Muscle of arm (tissue), 12 donors: Measurements from ENCODE around the gene SEMA6D. TPM values are rescaled to one million over a fixed set of nuclear protein-coding genes. Genes with fewer than 3 reads are reported as not detected.

Experiments used
- DNase-seq: peaks from one replicate; pipeline ENCODE4 v3.0.0-alpha.2; 2013
- polyA plus RNA-seq, 12 donors: library from polyadenylated mRNA; unstranded; fragments of 120-200 nt; gene quantifications; one replicate each; pipeline ENCODE4 v1.2.1, GENCODE V29; 2013; ENCODE audit not compliant: insufficient read length in 12 of 12

The SEMA6D gene
- polyA plus RNA-seq, 12 donors, result 44.0 to 90.9 (median 68.3) TPM; not detected in 1

- DNase-seq, result no peak
These were observed 67.5 kb downstream of the SEMA6D start for GRCh38 chr15:47784820-47785219.

DNA sequence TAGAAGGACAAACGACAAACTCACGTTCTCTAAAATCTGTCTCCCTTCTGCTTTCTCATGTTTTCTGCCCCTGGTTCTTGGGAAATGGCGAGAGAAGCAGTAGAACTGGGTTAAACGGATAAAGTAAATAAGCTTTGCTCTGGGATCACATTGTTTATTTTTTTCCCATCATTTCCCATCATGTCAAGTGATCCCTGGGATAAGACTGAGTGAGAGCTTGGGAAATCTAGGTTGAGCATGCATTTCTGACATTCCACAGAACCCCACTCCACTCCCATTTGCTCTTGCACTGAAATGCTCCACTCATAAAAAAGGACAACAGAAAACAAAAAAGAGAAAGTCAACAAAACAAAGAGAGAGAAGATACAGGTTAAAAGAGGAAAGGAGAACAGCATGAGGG is 69.1 kb downstream of the SEMA6D start:
- no peak for DNase-seq

GRCh38 chr15:47787875-47788274 is 70.6 kb downstream of the SEMA6D start:
- DNase-seq, result no peak

DNA sequence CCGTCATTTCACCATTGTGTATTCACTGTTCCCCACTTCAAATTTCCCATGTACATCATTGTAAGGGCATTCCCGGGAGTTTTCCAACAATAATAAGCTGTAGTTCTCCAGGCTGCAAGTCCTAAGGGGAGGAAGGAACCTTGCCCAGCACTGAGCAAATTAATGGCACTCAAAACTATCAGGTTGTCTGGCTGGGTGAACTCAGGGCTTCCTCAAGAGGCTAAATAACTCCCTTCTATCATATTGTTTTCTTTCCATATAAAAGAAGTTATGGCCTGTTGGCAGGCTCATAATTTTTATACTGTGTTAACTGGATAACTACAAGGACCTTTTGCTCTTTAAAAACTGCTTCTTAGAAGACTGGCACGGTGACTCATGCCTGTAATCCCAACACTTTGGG is 71.4 kb downstream of the SEMA6D start:
- DNase-seq, result no peak

- DNase-seq, result no peak
These were observed 73.9 kb downstream of the SEMA6D start for GRCh38 chr15:47791161-47791560.

DNA sequence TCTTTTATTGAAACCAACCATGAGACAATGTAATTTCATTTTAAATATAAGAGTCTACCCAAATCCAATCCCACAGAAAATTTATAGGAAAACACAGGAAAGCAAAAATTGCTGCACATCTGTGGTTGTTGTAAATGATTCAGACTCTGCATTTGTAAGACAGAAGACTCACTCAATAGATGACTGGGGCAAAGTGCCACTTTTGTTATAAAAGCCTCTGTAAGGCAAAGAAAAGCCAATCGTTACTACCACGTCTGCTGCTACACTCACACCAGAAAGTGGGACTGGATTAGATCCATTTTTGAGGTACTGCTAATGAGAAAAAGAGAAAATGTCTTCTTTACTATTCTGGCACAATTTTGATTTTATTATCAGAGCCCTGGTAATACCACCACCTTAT is 74.9 kb downstream of the SEMA6D start:
- DNase-seq, result no peak

GRCh38 chr15:47794252-47794914 is 77.1 kb downstream of the SEMA6D start:
- no peak for DNase-seq

GRCh38 chr15:47795864-47796263 is 78.6 kb downstream of the SEMA6D start:
- no peak for DNase-seq

- no peak for DNase-seq
These were observed 79.0 kb downstream of the SEMA6D start for GRCh38 chr15:47796339-47796738.

DNA sequence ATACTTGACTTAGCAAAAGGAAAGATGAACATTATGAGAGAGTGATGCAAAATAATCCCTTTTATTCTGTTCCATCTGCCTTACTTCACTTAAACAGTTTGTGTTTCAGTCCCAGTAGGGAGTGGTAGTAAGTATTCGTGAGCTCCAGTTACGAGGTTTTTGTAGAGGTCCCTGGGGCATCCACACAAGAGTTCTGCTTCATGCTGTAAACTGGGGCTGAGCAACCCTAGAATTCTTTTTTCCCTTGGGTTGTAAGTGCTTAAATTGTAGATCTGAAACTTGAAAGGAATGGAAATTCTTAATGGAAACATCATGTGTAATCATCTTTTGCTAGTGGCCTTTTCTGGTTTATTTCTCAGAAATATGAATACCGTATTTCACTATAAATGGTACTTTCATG is 79.5 kb downstream of the SEMA6D start:
- DNase-seq, result peak; percentile 38

GRCh38 chr15:47801522-47801921 is 84.2 kb downstream of the SEMA6D start:
- DNase-seq, result no peak

GRCh38 chr15:47802216-47802615 is 84.9 kb downstream of the SEMA6D start:
- DNase-seq, result no peak

GRCh38 chr15:47803767-47804166 is 86.5 kb downstream of the SEMA6D start:
- no peak for DNase-seq

GRCh38 chr15:47804733-47805132 is 87.4 kb downstream of the SEMA6D start:
- no peak for DNase-seq

DNA sequence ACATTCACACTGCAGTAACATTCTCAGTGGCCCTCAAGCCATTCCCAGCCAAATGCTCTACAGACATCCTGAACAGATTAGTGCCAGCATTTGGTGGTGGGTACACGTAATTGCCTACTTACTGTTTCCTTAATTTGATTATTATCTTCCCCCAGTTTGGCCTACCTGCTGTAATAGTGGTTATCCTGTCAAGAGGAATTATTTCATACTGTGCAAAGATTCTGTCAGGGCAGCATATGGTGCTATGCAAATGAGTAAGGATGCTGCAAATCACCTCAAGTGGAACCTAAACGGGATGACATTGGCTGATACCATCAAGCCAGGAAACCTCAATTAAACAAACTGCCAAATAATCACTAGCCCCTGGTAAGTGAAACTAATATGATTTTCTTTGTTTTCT is 88.7 kb downstream of the SEMA6D start:
- DNase-seq, result no peak

GRCh38 chr15:47811172-47811571 is 93.9 kb downstream of the SEMA6D start:
- no peak for DNase-seq

GRCh38 chr15:47812470-47812999 is 95.2 kb downstream of the SEMA6D start:
- no peak for DNase-seq

- DNase-seq, result no peak
These were observed 96.6 kb downstream of the SEMA6D start for GRCh38 chr15:47813748-47814384.

GRCh38 chr15:47814620-47815019 is 97.3 kb downstream of the SEMA6D start:
- no peak for DNase-seq

GRCh38 chr15:47817969-47818548 is 100.8 kb downstream of the SEMA6D start:
- no peak for DNase-seq

DNA sequence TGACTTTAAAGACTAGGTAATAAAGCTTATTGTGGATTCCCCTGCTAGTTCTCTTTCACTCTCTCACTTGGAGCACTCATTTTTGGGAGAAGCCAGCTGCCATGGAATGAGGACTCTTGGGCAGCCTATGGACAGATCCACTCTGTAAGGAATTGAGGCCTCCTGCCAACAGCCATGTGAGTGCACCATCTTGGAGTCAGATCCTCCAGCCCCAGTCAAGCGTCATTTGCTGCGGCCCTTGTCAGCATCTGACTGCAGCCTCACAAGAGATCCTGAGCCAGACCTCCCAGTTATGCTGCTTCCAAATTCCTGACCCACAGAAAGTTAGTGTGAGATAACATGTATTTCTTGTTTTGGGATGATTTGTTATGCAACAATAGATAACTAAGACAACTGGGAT is 101.9 kb downstream of the SEMA6D start:
- no peak for DNase-seq

DNA sequence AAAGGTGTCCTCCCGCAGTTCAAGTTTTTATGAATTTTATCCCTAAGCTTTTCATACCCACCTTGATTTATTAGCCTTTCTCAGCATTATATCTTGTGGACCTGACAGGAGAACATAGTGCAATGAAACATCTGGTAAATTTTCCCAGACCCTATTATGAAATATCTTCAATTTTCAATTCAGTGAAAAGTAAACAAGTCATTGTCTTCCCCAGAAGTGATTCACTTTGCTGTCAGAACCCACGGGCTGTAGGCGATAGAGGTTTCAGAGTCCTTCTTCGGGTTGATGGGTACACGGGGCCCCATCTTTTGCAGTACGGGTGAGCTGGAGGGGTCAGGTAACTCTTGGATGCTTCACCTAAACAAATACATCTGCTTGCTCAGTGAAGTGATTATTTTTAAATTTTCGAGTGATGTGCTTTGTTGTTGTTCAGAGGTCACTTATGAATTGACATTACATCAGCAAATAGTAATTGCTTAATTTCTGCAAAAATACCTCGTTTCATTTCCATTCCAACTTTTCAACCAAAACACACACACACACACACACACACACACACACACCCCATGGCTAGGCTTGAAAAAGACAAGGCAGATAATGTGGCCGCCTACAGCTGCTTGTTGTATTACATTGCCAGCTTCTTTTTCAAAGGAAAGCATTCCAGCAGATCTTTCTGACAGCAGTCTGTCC is 102.9 kb downstream of the SEMA6D start:
- no peak for DNase-seq
